ENCODE results near the gene SPIN2B.
"Not testable (repeated sequence)": the region's sequence is repeated elsewhere in the genome, so short reads cannot be mapped to it uniquely, and the experiment has no call there.

Gene SPIN2B

DNA sequence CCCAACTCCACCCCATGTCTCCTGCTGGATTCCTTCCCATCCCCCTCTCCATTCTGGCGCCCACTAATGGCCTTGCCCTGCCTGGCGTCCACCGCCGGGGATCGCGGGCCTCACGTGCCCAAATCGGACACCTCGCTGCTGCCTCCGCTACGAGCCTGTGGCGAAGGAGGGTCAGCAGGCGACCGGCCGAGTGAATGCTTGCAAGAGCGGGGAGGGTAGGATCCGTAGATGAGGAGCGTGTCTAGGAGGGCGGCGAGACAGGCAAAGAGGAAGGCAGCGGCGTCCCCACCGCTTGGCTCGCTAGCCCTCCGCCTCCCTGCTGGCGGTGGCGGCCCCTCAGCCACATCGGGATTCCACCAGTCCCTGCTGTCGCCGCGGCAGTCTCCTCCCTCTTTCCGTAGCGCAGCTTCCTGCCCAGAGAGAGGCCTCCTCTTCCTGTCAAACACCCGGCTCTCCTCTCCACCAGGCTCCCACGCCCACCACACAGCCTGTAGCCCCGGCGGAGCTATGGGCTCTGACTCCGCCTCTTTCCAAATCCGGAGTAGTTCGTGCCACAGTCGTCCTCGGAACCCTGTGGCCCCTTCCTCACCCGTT is at the start of gene SPIN2B:
TSS of gene SPIN2B (minus strand) at position 387 of the 594 bp plus-strand sequence.
- DNase-seq = no peak

DNA sequence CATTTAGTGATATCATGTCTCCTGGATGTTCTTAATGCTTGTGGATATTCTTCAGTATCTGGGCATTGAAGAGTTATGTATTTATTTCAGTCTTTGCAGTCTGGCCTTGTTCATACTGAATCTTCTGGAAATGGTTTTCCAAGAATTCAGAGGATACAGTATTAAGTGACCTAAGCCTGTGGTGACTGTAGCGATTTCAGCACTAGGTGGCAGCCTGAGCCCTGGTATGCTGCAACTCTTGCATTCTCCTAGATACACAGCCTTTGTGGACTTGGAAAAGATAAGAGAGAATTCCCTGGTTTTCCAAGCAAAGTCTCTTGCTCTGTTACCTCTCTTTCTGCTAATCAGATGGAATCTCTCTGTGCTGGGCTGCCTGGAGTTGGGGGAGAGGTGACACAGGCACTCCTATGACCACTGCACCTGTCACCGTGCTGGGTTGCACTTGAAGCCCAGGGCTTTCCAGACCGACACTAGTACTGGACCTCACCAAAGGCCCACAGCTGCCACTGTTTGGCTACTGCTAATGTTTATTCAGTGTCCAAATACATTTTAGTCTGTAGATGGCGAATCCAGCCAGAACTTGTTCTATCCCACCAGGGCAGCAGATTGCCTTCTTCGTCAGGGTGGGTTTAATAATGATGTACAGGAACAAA is 35.2 kb upstream of the SPIN2B start:
- no peak for DNase-seq

DNA sequence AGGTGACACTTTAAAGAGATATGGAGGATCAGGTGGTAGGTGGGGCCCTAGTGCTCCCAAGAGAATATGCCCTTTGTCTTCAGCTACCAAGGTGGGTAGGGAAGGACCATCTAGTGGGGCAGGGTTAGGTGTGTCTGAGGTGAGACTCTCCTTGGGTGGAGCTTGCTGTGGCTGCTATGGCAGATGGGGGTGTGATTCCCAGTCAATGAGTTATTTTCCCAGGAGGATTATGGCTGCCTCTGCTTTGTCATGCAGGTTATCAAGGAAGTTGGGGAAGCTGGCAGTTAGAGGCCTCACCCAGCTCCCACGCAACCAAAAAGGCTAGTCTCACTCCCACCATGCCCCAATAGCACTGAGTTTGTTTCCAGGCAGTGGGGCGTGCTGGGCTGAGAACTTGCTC is 33.8 kb upstream of the SPIN2B start:
- DNase-seq = no peak

DNA sequence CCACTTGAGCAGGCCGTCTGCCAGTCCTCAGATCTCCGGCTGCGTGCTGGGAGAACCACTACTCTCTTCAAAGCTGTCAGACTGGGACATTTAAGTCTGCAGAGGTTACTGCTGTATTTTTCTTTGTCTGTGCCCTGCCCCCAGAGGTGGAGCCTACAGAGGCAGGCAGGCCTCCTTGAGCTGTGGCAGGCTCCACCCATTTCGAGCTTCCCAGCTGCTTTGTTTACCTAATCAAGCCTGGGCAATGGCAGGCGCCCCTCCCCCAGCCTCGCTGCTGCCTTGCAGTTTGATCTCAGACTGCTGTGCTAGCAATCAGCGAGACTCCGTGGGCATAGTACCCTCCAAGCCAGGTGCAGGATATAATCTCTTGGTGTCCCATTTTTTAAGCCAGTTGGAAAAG is 30.9 kb upstream of the SPIN2B start:
- DNase-seq = not testable (repeated sequence)

DNA sequence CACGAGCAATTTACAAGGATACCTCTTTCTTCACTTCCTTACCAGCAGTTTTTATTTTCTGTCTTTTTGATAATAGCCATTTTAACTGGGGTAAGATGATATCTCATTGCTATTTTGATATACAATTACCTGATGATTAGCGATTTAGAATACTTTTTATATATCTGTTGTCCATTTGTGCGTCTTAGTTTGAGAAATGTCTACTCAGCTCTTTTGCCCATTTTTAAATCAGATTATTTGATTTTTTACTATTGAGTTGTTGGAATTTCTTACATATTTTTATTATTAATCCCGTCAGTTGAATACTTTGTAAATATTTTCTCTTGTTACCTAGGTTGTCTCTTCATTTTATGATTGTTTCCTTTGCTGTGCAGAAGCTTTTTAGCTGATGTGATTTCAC is 17.3 kb upstream of the SPIN2B start:
- DNase-seq = no peak

DNA sequence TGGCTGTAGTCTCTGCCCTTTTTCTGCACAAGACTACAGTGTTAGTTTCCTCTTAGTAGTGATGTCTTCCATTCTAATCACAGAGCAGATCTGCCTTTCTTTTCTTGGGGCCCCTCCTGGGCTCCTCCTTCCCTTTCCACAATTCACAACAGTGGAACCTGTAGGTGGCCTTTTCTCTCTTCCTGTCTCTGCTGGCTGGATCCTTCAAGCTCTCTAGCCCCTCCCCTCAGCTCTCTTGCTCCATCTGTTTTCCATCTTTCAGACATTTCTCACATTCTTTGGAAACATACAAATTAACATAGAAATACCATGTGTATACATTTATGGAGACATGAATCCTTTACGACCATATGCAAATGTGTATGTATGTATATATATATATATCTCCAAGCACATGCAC is 16.2 kb upstream of the SPIN2B start:
- no peak for DNase-seq

DNA sequence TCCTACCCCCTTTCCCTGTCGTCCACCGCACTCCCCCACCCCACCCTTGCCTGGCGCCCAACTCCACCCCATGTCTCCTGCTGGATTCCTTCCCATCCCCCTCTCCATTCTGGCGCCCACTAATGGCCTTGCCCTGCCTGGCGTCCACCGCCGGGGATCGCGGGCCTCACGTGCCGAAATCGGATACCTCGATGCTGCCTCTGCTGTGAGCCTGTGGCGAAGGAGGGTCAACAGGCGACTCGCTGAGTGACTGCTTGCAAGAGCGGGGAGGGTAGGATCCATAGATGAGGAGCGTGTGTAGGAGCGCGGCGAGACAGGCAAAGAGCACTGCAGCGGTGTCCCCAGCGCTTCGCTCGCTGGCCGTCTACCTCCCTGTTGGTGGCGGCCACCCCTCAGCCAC is 15.7 kb upstream of the SPIN2B start, which contains the start of gene SPIN2A:
TSS of gene SPIN2A (minus strand) at position 325 of the 400 bp plus-strand sequence. CDS start 800 bp downstream, outside the sequence.
- DNase-seq = not testable (repeated sequence)

DNA sequence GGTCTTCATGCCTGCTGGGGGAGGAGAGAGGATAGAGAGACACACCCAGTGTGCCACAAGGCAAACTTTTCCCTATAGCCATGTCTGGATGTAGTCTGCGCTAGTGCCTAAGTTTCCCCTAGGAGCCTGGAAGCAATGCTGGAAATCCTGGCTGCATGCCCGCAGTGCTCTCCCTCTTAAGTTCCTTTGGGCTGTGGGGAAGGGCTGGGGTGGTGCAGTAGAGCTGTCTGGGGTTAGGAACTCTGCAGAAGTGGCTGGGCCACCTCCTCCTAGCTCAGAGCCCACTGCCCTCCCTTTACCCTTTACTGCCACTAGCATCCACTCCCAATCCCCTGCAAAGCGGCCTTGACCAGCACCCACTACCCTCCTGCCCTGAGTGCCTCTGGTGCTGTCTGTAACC is 15.2 kb upstream of the SPIN2B start:
- DNase-seq = not testable (repeated sequence)

DNA sequence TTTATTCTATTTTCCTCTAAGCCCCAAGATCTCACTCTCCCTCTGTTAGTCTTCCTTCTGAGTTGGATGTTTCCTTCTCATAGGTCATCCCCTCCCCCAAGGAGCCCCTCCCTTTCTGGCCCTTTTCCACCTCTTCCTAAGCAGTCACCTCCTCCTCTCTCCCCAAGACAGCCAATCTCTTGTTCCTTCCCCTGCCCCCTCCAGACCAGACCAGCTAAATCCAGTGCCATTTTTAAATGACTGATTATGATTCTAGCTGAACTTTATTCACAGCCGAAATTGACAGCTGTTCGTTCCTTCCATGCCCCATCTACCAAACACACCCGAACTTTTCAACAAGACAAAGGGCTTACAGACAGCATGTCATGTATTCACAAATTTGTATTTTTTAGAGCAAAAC is 13.9 kb upstream of the SPIN2B start:
- DNase-seq = no peak

DNA sequence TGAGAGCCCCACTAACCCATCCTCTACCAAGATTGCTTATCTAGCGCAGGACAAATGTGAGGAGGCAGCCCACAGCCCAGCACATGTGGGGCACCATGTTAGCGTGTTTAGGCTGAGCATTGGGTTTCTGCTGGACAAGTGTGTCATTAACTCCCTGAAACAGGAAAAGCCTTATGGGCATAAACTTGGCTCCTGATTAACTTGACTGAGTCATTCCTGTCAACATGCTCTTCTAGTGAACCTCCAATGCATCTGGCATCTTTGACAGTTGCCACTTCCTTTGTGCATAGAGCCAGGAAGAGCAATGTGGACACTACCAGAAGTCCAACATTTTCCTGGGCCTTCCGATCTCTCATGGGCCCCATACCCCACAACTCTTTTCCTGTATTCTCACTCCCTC is 13.4 kb upstream of the SPIN2B start:
- no peak for DNase-seq

DNA sequence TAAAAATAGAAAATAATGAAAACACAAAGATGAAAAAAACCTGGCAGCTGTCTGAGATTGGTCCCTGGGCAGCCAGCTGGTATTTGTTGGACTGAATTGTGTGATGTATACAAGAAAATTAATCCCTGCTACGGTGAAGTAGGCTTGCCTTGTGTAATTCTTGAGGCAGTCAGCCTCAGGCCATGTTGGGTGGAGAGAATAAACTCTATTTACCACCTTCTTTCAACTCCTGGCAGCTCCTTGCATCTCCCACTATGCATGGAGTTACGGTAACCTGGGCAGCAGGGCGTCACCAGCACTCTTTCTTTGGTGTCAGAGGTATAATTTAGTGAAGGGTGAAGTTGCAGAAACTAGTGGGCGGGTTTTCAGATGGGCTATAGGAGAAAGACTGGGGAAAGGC is 12.4 kb upstream of the SPIN2B start:
- DNase-seq = no peak

DNA sequence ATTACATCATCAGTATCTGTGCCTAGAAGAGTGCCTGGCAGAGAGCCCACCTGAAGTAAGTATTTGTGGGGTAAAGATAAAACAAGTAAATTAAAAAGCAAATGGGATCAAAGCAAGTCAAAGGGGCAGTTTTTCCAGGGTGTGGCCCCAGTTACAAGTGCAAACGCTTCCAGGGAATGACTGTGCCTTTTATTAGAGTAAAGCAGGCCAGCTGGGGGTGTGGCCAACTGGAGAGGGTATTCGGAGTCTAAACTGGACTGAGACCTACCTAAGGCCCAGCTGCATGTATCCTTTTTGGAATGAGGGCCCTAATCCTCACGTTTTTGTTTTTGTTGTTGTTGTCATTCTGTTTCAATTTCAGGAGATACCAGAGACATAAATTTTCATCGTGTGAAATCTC is 11.9 kb upstream of the SPIN2B start:
- DNase-seq = not testable (repeated sequence)

DNA sequence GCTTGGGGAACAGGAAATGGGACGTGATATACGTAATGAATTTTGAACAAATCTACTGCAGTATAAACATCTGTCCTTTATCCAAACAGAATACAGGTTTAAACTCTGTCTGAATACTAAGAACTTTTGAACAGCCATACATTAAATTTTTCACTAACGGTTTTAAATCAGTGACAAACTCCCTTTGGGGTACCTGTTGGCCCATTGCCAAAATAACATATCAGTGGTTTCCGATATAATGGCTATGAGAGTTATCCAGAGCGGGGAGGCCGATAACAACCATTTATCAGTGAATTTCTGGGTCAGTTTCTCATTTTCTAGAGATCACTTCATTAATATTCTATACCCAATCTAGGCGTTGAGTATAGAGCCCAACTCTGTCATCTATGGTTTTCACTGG is 10.7 kb upstream of the SPIN2B start:
- DNase-seq = no peak

DNA sequence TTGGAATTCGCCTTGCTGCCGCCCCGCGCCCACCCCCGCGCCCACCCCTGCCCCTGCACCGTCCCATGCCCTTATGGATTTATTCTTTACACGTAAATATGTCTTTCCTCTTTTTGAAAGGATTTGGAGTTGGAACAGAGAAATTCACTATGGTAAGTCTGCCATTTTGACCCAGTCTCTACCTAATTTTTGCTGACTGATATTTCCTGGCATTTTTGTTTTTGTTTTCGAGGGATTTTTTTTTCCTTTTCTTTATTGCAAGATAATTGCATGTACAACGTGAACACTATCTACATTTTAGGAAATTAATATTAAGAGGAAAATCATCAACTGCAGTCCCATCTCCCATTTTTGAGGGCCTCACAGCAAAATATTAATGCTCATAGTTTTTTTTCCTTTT is 468 bp upstream of the SPIN2B start:
- DNase-seq = no peak

DNA sequence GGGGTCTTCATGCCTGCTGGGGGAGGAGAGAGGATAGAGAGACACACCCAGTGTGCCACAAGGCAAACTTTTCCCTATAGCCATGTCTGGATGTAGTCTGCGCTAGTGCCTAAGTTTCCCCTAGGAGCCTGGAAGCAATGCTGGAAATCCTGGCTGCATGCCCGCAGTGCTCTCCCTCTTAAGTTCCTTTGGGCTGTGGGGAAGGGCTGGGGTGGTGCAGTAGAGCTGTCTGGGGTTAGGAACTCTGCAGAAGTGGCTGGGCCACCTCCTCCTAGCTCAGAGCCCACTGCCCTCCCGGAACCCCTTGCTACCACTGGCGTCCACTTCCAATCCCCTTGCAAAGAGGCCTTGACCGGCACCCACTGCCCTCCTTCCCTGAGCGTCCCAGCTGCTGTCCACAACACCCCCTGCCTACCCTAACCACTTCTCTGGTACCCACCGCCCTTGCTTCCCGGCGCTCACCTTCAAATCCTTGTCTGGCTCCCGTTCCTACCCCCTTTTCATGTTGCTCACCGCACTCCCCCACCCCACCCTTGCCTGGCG is 658 bp downstream of the SPIN2B start:
- not testable (repeated sequence) for DNase-seq

DNA sequence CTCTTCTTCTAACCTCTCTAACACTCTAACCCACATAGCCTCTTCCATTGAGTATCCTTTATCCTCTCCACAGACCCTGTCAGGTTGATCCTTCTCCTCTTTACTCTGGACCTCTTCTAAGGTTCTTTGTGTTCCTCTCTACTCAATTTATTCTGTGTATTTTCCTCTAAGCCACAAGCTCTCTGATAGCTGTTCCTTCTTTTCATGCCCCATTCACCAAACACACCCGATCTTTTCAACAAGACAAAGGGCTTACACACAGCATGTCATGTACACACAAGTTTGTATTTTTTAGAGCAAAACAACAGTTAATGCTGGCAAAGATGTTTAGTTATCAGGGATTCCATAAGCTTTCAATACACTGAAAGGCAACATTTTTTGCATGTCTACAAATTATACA is 1.9 kb downstream of the SPIN2B start:
- no peak for DNase-seq

DNA sequence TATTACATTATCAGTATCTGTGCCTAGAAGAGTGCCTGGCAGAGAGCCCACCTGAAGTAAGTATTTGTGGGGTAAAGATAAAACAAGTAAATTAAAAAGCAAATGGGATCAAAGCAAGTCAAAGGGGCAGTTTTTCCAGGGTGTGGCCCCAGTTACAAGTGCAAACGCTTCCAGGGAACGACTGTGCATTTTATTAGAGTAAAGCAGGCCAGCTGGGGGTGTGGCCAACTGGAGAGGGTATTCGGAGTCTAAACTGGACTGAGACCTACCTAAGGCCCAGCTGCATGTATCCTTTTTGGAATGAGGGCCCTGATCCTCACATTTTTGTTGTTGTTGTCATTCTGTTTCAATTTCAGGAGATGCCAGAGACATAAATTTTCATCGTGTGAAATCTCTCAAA is 3.8 kb downstream of the SPIN2B start:
- DNase-seq = not testable (repeated sequence)

DNA sequence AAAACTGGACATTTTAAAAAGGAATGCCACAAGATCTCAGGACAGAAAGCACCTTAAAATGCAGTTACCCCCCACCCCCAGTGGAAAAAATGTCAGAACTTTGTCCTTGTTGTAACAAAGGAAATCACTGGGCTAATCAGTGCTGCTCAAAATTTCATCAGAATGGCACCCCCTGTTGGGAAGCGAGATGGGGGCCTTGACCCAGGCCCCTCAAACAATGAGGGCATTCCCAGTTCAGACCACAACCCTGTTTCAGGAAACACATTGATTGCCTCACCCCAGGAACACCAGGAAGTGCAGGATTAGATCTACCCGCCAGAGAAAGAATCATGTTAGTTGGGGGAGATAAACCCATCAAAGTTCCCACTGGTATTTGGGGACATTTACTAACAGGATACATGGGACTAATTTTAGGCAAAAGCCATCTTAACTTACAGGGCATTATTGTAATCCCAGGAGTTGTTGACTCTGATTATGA is 16.4 kb downstream of the SPIN2B start:
- no peak for DNase-seq

DNA sequence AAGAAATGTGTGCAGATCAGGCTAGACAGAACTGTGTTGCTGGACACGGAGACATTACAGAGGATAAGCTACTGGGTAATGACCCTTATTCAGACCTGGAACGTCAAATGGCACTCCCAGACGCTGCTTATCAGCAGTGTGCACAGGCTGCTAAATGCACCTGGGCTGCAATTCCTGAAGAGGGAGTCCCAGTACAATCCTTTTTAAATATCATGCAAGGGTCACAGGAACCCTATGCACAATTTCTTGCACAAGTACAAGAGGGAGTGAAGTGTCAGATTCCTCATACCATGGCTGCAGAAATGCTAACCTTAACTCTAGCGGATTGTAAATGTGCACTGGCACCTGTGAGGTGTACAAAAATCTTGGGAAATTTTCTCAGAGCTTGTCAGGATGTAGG is 16.9 kb downstream of the SPIN2B start:
- DNase-seq = no peak

DNA sequence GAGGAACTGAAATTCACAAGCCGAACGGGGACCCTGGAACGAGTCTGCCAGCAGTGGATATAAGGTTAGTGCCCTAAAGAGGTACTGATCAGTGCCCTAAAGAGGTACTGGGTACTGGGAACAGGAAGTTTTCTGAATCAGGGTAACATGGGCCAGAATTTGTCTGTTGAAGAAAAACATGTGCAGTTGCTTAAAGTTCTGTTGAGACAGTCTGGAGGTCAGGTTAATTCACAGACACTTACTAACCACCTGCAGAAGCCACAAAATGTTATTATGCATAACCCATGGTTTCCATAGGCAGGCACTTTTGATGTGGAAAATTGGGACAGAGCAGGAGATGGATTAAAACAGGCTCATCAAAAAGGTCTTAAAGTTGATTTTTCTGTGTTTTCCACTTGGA is 17.9 kb downstream of the SPIN2B start:
- no peak for DNase-seq

DNA sequence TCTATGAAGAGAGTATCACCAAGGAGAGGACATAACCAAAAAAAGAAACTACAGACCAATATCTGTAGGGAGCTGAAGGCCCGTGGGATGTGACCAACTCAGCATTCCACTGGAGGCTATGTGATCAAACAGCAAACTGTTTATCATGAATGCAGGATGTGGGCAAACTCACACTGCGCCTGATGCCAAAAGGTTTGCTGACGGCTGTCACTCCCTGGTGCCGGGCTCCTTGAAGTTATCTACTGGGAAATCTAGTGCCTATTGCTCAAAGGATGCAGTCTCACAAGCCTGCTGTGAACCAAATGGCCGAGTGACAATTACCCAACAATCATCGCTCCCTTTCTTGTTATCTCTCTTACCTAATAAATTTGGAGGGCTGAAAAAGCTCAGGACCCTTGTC is 18.4 kb downstream of the SPIN2B start:
- DNase-seq = not testable (repeated sequence)

DNA sequence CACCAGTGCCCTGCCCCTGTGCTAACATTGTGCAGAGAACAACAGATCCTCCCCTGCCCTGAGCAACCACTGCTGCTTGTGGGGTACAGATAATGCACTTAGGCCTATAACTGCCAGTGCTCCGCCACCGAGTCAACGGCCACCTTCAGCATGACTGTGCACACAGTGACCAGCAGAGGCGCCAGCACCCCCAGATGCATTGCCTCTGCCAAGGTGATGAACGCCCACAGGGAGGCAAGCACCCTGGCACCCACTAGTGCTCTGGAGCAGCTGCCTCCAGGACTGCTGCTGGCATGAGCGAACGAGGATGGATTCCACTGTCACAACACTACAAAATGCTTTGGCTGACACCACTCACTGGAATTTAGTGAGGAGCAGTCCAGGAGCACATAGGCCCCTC is 38.2 kb downstream of the SPIN2B start:
- DNase-seq = no peak

DNA sequence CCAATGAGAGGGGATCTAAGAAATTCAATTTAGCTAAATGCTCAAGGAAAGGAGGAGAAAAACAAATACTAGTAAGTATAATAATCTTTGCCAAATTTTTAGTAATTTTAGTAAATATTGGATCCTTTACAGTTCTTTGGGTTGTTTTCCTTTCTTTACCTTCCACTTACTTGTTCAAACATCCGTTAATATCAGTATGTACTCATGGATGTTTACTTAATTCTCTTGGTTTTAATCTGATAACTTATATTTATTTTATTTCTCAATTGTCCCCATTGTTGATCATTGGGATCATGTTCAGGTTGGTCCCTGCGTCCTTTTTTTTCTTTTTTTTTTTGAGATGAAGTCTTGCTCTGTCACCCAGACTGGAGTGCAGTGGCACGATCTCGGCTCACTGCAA is 46.9 kb downstream of the SPIN2B start:
- no peak for DNase-seq

DNA sequence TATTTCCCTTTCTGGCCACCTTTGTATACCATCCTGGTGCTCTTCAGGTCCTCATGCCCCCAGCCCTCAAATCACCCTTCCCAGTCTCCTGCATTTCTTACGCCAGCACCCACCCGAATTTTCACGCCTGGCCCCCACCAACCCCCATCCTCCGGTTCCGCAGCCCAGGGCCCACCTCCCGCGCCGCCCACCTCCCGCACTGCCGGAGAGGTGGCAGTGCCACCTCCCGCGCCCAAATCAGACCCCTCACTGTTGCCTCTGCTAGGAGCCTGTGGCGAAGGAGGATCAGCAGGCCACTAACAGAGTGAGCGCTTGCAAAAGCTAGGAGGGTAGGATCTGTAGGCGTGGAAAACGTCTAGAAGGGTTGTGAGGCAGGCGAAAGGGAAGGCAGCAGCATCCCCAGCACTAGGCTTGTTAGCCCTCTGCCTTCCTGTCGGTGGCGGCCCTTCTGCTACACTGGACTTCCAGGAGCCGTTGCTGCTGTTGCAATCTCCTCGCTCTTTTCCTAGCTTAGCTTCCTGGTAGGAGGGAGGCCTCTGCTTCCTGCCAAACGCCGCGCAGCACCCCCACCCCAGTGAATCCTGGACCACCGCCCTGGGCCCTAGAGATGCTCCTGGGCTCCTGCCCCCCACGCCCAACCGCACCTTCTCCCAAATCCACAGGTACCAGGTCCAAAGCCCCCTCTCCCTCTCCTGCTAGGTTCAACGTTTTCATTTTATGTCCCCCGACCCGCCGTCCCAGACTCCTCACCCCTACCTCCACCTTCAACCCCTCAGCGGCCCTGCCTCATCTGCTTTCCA is 51.0 kb downstream of the SPIN2B start:
- DNase-seq = no peak
